IMR-90 (cell line): ENCODE results near the gene KCNMA1. TPM values are rescaled to one million over a fixed set of nuclear protein-coding genes. Genes with fewer than 3 reads are reported as not detected.

Source experiments
- ATAC-seq: fragments of 200-7000 bp; cut with Tn5 transposase; 2 replicates; pipeline ENCODE4 v1.9.1; 2020; ENCODE audit warnings: low read depth, mild to moderate bottlenecking, moderate library complexity
- BruUV-seq: library from RNA; stranded (reverse); fragments of 400-500 nt; replicated peaks from 2 replicates; lab custom pipeline; 2021; lab: Mats Ljungman, UMichigan
- CTCF ChIA-PET: fragments of 300-600 bp; formaldehyde crosslinking; extraction: SDS; loops from one replicate; lab custom pipeline; 2021; ENCODE audit warnings: antibody characterized with exemption; lab: Yijun Ruan, JAX
- POLR2A ChIA-PET: fragments of 300-600 bp; sonication (Branson Sonifier 250); formaldehyde crosslinking; loops from one replicate; lab custom pipeline; 2022; ENCODE audit warnings: antibody characterized with exemption; ENCODE audit not compliant: unreplicated experiment; lab: Charles Lee
- DNase-seq: peaks from one replicate; pipeline ENCODE4 v3.0.0; 2013
- H2AFZ ChIP-seq: replicated peaks from 2 replicates; pipeline ENCODE3; 2013; ENCODE audit warnings: low read length, mild to moderate bottlenecking; ENCODE audit not compliant: poor library complexity
- H2AK5ac ChIP-seq: 2 replicates; pipeline ENCODE4 v1.6.1; 2013; ENCODE audit warnings: low read depth, low read length, inconsistent platforms
- H2AK9ac ChIP-seq: replicated peaks from 2 replicates; pipeline ENCODE3; 2013; ENCODE audit warnings: mild to moderate bottlenecking, low read depth, low read length, moderate library complexity; ENCODE audit not compliant: poor library complexity
- H2BK120ac ChIP-seq: 2 replicates; pipeline ENCODE4 v1.6.1; 2013; ENCODE audit warnings: low read depth, low read length, inconsistent platforms
- H2BK15ac ChIP-seq: 3 replicates; pipeline ENCODE4 v1.6.1; 2013; ENCODE audit warnings: low read depth, low read length, inconsistent platforms
- H2BK20ac ChIP-seq: 2 replicates; pipeline ENCODE4 v1.6.1; 2013; ENCODE audit warnings: low read depth, mild to moderate bottlenecking, inconsistent platforms, low read length, moderate library complexity
- H2BK5ac ChIP-seq: 2 replicates; pipeline ENCODE4 v1.6.1; 2013; ENCODE audit warnings: mild to moderate bottlenecking, low read depth, low read length, inconsistent platforms; ENCODE audit not compliant: poor library complexity, severe bottlenecking
- H3K14ac ChIP-seq: replicated peaks from 2 replicates; pipeline ENCODE4 v1.6.1; 2013; ENCODE audit warnings: low read depth, low read length, inconsistent platforms
- H3K18ac ChIP-seq: 2 replicates; pipeline ENCODE4 v1.6.1; 2013; ENCODE audit warnings: low read depth, low read length, control low read depth
- H3K23ac ChIP-seq: 2 replicates; pipeline ENCODE4 v1.6.1; 2013; ENCODE audit warnings: low read depth, low read length, inconsistent platforms
- H3K27ac ChIP-seq: 2 replicates; pipeline ENCODE4 v1.5.1; 2013; ENCODE audit warnings: mild to moderate bottlenecking, control low read depth, low read length; ENCODE audit not compliant: insufficient read depth
- H3K27me3 ChIP-seq: 2 replicates; pipeline ENCODE4 v1.6.1; 2013; ENCODE audit warnings: low read length; ENCODE audit not compliant: control insufficient read depth, insufficient read depth
- H3K36me3 ChIP-seq: 2 replicates; pipeline ENCODE4 v1.6.1; 2013; ENCODE audit warnings: low read length, mixed read lengths; ENCODE audit not compliant: control insufficient read depth, insufficient read depth
- H3K4ac ChIP-seq: 2 replicates; pipeline ENCODE4 v1.6.1; 2013; ENCODE audit warnings: low read depth, low read length, inconsistent platforms
- H3K4me1 ChIP-seq: 2 replicates; pipeline ENCODE4 v1.6.1; 2013; ENCODE audit warnings: low read length, mixed read lengths; ENCODE audit not compliant: control insufficient read depth, insufficient read depth
- H3K4me2 ChIP-seq: 2 replicates; pipeline ENCODE4 v1.6.1; 2013; ENCODE audit warnings: low read depth, mild to moderate bottlenecking, control low read depth, low read length, moderate library complexity
- H3K4me3 ChIP-seq: 2 replicates; pipeline ENCODE4 v1.5.1; 2013; ENCODE audit warnings: low read depth, mild to moderate bottlenecking, control low read depth, low read length, moderate library complexity; ENCODE audit not compliant: insufficient read depth
- H3K56ac ChIP-seq: 2 replicates; pipeline ENCODE4 v1.6.1; 2013; ENCODE audit warnings: low read length, inconsistent platforms; ENCODE audit not compliant: insufficient read depth; ENCODE audit errors: extremely low read depth
- H3K79me1 ChIP-seq, 2 experiments: 2 replicates each; pipeline ENCODE4 v1.6.1; 2013; ENCODE audit warnings: low read length in 2 of 2, inconsistent platforms in 1 of 2, low read depth in 1 of 2
- H3K9ac ChIP-seq: 2 replicates; pipeline ENCODE4 v1.6.1; 2013; ENCODE audit warnings: low read depth, low read length, control low read depth
- H3K9me1 ChIP-seq: 2 replicates; pipeline ENCODE4 v1.6.1; 2013; ENCODE audit warnings: low read length, inconsistent platforms; ENCODE audit not compliant: insufficient read depth
- H3K9me3 ChIP-seq: 2 replicates; pipeline ENCODE4 v1.6.1; 2013; ENCODE audit warnings: low read length; ENCODE audit not compliant: control insufficient read depth, insufficient read depth
- H4K20me1 ChIP-seq: 2 replicates; pipeline ENCODE4 v1.6.1; 2013; ENCODE audit warnings: low read length, inconsistent platforms; ENCODE audit not compliant: insufficient read depth
- H4K5ac ChIP-seq: 2 replicates; pipeline ENCODE4 v1.6.1; 2013; ENCODE audit warnings: mild to moderate bottlenecking, low read depth, low read length, control low read depth
- H4K8ac ChIP-seq, 2 experiments: 2 replicates each; pipeline ENCODE4 v1.6.1; 2013; ENCODE audit warnings: low read depth in 2 of 2, low read length in 2 of 2, control low read depth in 1 of 2, inconsistent platforms in 1 of 2
- H4K91ac ChIP-seq: 2 replicates; pipeline ENCODE4 v1.6.1; 2013; ENCODE audit warnings: low read depth, low read length, inconsistent platforms; ENCODE audit not compliant: insufficient read depth
- CHD1 ChIP-seq: IDR thresholded peaks from 2 replicates; pipeline ENCODE4 v1.6.1; 2012; ENCODE audit warnings: low read depth, low read length, improper control_type of control experiment
- FOS ChIP-seq: fragments of 150-350 bp; IDR thresholded peaks from 2 replicates; pipeline ENCODE4 v1.6.1; 2016; ENCODE audit warnings: low read depth, low read length
- MAZ ChIP-seq: IDR thresholded peaks from 2 replicates; pipeline ENCODE4 v1.6.1; 2012; ENCODE audit warnings: low read depth, mild to moderate bottlenecking, low read length, improper control_type of control experiment, moderate library complexity, borderline replicate concordance
- POLR2A ChIP-seq: IDR thresholded peaks from 2 replicates; pipeline ENCODE4 v1.6.1; 2012; ENCODE audit warnings: mild to moderate bottlenecking, low read depth, low read length
- RCOR1 ChIP-seq: IDR thresholded peaks from 2 replicates; pipeline ENCODE4 v1.6.1; 2012; ENCODE audit warnings: mild to moderate bottlenecking, low read length, improper control_type of control experiment; ENCODE audit not compliant: insufficient replicate concordance
- WGBS, 2 experiments: methylation state at CpG; one replicate each; pipeline versions ENCODE4 v1.1.5 to v1.1.7; 2013; ENCODE audit warnings: missing lambda C conversion rate in 2 of 2; ENCODE audit not compliant: insufficient read length in 1 of 2; ENCODE audit errors: extremely low coverage in 2 of 2; 5-methylcytosine and 5-hydroxymethylcytosine counted together
- dilution Hi-C: fragments of 300-500 bp; cut with HindIII; formaldehyde crosslinking; loops from one replicate; pipeline ENCODE4 v1.14.3; 2018; ENCODE audit warnings: low sequenced_read_pairs; ENCODE audit not compliant: unreplicated experiment
- in situ Hi-C: fragments of 300-500 bp; cut with MboI; formaldehyde crosslinking; loops from 3 replicates; pipeline ENCODE4 v1.14.3; 2019; ENCODE audit warnings: low sequenced_read_pairs, inconsistent platforms, mixed read lengths
- intact Hi-C: fragments of 100-400 bp; cut with micrococcal nuclease; formaldehyde crosslinking; loops from 2 replicates; pipeline ENCODE4 v1.10.0; 2022
- polyA plus RNA-seq, 3 experiments: library from polyadenylated mRNA; depleted of rRNA; stranded (reverse); fragments of >200 nt; gene quantifications; 2 replicates each; pipeline ENCODE4 v1.2.3, GENCODE V29; 2012; ENCODE audit warnings: low replicate concordance in 1 of 3
- total RNA-seq: library from RNA; depleted of rRNA; stranded (reverse); fragments of >200 nt; gene quantifications from 2 replicates; pipeline ENCODE4 v1.2.3, GENCODE V29; 2012

The KCNMA1 gene
- total and polyA plus RNA-seq, 2 of the 4 experiments (the other 2 are of a cell fraction), result 25.6 to 29.6 TPM

DNA sequence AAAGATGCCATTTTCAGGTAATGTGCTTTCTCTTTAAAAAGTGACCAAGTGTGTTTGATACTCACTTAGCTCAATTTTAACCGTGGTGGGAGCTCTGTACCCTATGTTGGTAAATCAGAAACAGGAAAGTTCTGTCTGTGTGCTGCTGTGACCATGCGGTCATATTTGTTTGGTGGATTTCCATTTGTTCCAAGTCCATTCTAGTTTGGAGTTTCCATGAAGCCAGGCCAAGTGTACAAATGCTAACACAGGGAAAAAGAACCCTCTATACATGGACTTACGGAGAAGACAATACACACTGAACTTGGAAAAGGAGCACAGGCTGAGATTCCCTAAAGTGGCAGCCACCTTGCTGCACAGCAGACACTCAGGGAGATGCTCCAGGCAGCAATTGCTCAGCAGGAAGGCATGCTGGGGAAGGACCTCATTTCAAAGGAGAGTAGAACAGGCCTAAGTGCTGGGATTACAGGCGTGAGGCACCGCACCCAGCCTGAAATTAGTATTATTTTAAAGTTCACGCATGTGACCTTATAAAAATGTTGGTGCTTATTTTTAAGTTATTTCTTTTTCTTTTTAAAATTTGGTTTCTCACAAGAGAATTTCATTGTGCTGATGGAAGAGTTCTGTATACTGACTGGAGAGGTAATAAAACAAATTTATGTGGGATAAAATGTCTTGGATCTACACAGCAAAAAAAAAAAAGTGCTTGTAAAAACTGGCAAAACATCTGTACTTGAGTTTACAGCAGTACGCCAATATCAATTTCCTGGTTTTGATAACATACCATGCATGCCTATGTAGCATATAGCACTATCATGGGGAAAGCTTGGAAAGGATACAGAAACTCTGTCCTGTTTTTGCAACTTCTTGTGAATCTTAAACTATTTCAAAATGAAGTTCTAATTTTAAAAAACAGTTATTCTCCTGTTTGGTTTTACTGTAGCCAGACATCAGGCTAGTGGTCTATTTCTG, 436.2 kb downstream of the KCNMA1 start (continued):
- TF ChIP-seq RCOR1 (no peak), MAZ (no peak)

DNA sequence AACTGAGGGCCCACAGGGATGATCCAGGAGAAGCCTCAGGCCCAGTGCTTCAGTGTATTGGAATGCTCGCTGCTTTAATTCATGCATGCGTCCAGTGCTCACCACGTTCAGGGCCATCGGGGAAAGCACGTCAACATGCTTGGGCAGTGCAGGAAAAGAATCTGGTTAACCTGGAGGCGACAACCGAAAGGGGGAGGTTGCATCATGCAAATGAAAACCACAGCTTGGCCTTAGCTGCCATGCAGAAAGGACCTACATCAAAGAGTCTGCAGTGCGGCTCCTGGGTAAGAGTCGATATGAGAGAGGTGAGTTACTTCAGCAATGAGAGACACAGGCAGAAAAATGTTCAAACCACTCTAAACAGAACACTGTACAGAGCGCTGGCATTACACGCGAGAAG, 440.1 kb downstream of the KCNMA1 start:
- H4K91ac ChIP-seq, result peak overlapping the region; percentile 31; the same call in 1 of the 2 replicates
- no peak overlapping the region for H2AFZ ChIP-seq
- ChIA-PET POLR2A (no interaction called here), CTCF (no interaction called here)
- H2BK20ac ChIP-seq, result no peak overlapping the region
- intact Hi-C loops (loop anchor here (5.0 kb wide), 1 partner anchor 95 kb away; no protein-coding TSS in a partner anchor), in situ Hi-C loops (no loop called here), dilution Hi-C loops (no loop called here)
- H3K18ac ChIP-seq, result no peak overlapping the region
- no peak for TF ChIP-seq POLR2A
- no peak for TF ChIP-seq CHD1
- TF ChIP-seq FOS, result no peak
- TF ChIP-seq MAZ, result no peak
- no peaks in the 10 kb centered on the region for H3K36me3 ChIP-seq
- H3K4me3 ChIP-seq, result no peak overlapping the region
- no peak overlapping the region for H3K27ac ChIP-seq
- 0 out of 3 replicates have a peak overlapping the region, but pooled peaks have one; percentile 17 for H2BK15ac ChIP-seq
- no peak overlapping the region for H3K14ac ChIP-seq
- H3K79me1 ChIP-seq, result peaks cover 0 to 5% of the 10 kb centered on the region in 2 experiments; a peak in 1 of 4 replicates
- no peak overlapping the region for H3K4ac ChIP-seq
- H2BK120ac ChIP-seq, result no peak overlapping the region
- no peak overlapping the region for H2BK5ac ChIP-seq
- DNase-seq (no peak), ATAC-seq (no peak)
- H3K27me3 ChIP-seq, result no peaks in the 10 kb centered on the region
- no peaks in the 10 kb centered on the region for H4K20me1 ChIP-seq
- H3K4me1 ChIP-seq, result peaks cover 8% of the 10 kb centered on the region
- no peak overlapping the region for H3K56ac ChIP-seq
- H4K8ac ChIP-seq, result no peak overlapping the region
- no peak overlapping the region for H2AK5ac ChIP-seq
- 92% methylated on average over 5 of the region's 12 CpGs; no CpG with 5 or more reads in 1 of the 2 experiments for WGBS, 2 experiments
- no TSS peak for BruUV-seq
- H3K23ac ChIP-seq, result no peak overlapping the region
- H3K9me3 ChIP-seq, result no peaks in the 10 kb centered on the region
- peaks cover 7% of the 10 kb centered on the region; the same call in 1 of the 2 replicates for H3K9me1 ChIP-seq
- H2AK9ac ChIP-seq, result no peak overlapping the region
- H4K5ac ChIP-seq, result no peak overlapping the region
- no peak overlapping the region for H3K4me2 ChIP-seq
- no peak overlapping the region for H3K9ac ChIP-seq
